GM23338 (cell line): Measurements from ENCODE around the gene KRT74. TPM values are rescaled to one million over a fixed set of nuclear protein-coding genes. Genes with fewer than 3 reads are reported as not detected.

Source experiments
- ATAC-seq: fragments of 200-7000 bp; cut with Tn5 transposase; 3 replicates; pipeline ENCODE4 v1.9.1; 2020
- DNase-seq: peaks from one replicate; pipeline ENCODE4 v3.0.0-alpha.2; 2015; ENCODE audit warnings: low spot score
- H2AFZ ChIP-seq: fragments of 200-600 bp; sonication (generic); 2 replicates; pipeline ENCODE4 v1.8.0; 2016; ENCODE audit warnings: antibody characterized with exemption, mild to moderate bottlenecking, moderate library complexity
- H3F3A ChIP-seq: fragments of 200-600 bp; sonication (generic); replicated peaks from 2 replicates; pipeline ENCODE4 v1.8.0; 2017; ENCODE audit warnings: antibody characterized with exemption, mixed run types, low read depth
- H3K27ac ChIP-seq: fragments of 200-600 bp; sonication (generic); 2 replicates; pipeline ENCODE4 v1.6.1; 2016; ENCODE audit warnings: low read depth
- H3K27me3 ChIP-seq: fragments of 200-600 bp; sonication (generic); 2 replicates; pipeline ENCODE4 v1.8.0; 2016; ENCODE audit warnings: mild to moderate bottlenecking, mixed run types, moderate library complexity; ENCODE audit not compliant: insufficient read depth
- H3K36me3 ChIP-seq: fragments of 200-600 bp; sonication (generic); 2 replicates; pipeline ENCODE4 v1.8.0; 2016; ENCODE audit warnings: mild to moderate bottlenecking; ENCODE audit not compliant: insufficient read depth
- H3K4me1 ChIP-seq: fragments of 200-600 bp; sonication (generic); 2 replicates; pipeline ENCODE4 v1.8.0; 2016; ENCODE audit warnings: mild to moderate bottlenecking, moderate library complexity; ENCODE audit not compliant: insufficient read depth
- H3K4me2 ChIP-seq: fragments of 200-600 bp; sonication (generic); 2 replicates; pipeline ENCODE4 v1.7.1; 2017; ENCODE audit warnings: mixed run types
- H3K4me3 ChIP-seq: fragments of 200-600 bp; sonication (generic); 2 replicates; pipeline ENCODE4 v1.6.1; 2016; ENCODE audit warnings: mixed run types
- H3K79me2 ChIP-seq: fragments of 200-600 bp; sonication (generic); replicated peaks from 2 replicates; pipeline ENCODE4 v1.8.0; 2017; ENCODE audit warnings: mild to moderate bottlenecking; ENCODE audit not compliant: insufficient read depth
- H3K9me2 ChIP-seq: fragments of 200-600 bp; sonication (generic); 2 replicates; pipeline ENCODE4 v1.8.0; 2017; ENCODE audit not compliant: insufficient read depth
- H4K20me1 ChIP-seq: fragments of 200-600 bp; sonication (generic); replicated peaks from 2 replicates; pipeline ENCODE4 v1.8.0; 2017; ENCODE audit warnings: mild to moderate bottlenecking; ENCODE audit not compliant: insufficient read depth
- H3K27ac Mint-ChIP-seq: 2 replicates; pipeline ENCODE4 v1.8.0; 2020; ENCODE audit warnings: inconsistent platforms, mild to moderate bottlenecking, moderate library complexity, mixed read lengths
- H3K27me3 Mint-ChIP-seq: 3 replicates; pipeline ENCODE4 v1.8.0; 2022; ENCODE audit warnings: low read depth, mild to moderate bottlenecking, moderate library complexity, mixed read lengths, inconsistent platforms; ENCODE audit not compliant: insufficient read depth, poor library complexity
- H3K36me3 Mint-ChIP-seq: 3 replicates; pipeline ENCODE4 v1.8.0; 2021; ENCODE audit warnings: low read depth, mild to moderate bottlenecking, inconsistent platforms, moderate library complexity, mixed read lengths
- H3K4me1 Mint-ChIP-seq: 3 replicates; pipeline ENCODE4 v1.8.0; 2020; ENCODE audit warnings: mild to moderate bottlenecking, inconsistent platforms, mixed read lengths
- H3K4me3 Mint-ChIP-seq: 3 replicates; pipeline ENCODE4 v1.8.0; 2021; ENCODE audit warnings: moderate library complexity, mild to moderate bottlenecking, inconsistent platforms, mixed read lengths
- H3K9me3 Mint-ChIP-seq: 3 replicates; pipeline ENCODE4 v1.8.0; 2020; ENCODE audit warnings: moderate library complexity, mild to moderate bottlenecking, inconsistent platforms, mixed read lengths
- CREB1 ChIP-seq: fragments of 250-450 bp; sonication (Bioruptor Pico); IDR thresholded peaks from 2 replicates; pipeline ENCODE4 v1.5.0; 2020; ENCODE audit warnings: low read depth, mild to moderate bottlenecking, moderate library complexity
- CTCF ChIP-seq, 2 experiments: fragments of 200-600 bp in 1 of 2; sonication (generic) in 1 of 2; conservative IDR thresholded peaks; 2 replicates each; pipeline versions ENCODE4 v1.5.1 to v1.6.1; 2016 to 2017; ENCODE audit warnings: antibody characterized with exemption in 2 of 2, low read depth in 2 of 2, mild to moderate bottlenecking in 2 of 2, moderate library complexity in 1 of 2
- EZH2 ChIP-seq: fragments of 200-600 bp; sonication (generic); IDR thresholded peaks from one replicate; pipeline ENCODE4 v1.8.0; 2017; ENCODE audit warnings: antibody characterized with exemption, mild to moderate bottlenecking, low read depth; ENCODE audit not compliant: unreplicated experiment
- EZH2phosphoT487 ChIP-seq: fragments of 200-600 bp; sonication (generic); IDR thresholded peaks from one replicate; pipeline ENCODE4 v1.8.1; 2018; ENCODE audit warnings: antibody characterized with exemption; ENCODE audit not compliant: unreplicated experiment
- NANOG ChIP-seq: IDR thresholded peaks from 2 replicates; pipeline ENCODE4 v1.6.1; 2016; ENCODE audit warnings: antibody characterized with exemption, borderline replicate concordance
- POLR2AphosphoS5 ChIP-seq: IDR thresholded peaks from 2 replicates; pipeline ENCODE4 v1.6.1; 2016; ENCODE audit warnings: antibody characterized with exemption, low read depth
- STAT1 ChIP-seq: IDR thresholded peaks from one replicate; pipeline ENCODE4 v1.6.1; 2016; ENCODE audit warnings: antibody characterized with exemption; ENCODE audit not compliant: unreplicated experiment
- ZNF331 ChIP-seq: fragments of 250-450 bp; sonication (Bioruptor Pico); IDR thresholded peaks from 2 replicates; pipeline ENCODE4 v1.5.0; 2020; ENCODE audit warnings: low read depth, mild to moderate bottlenecking, moderate library complexity
- polyA plus RNA-seq: library from polyadenylated mRNA; unstranded; fragments of >200 nt; fragmentation: Nextera tagmentation; extraction: Ambion mirVana; gene quantifications from 2 replicates; pipeline ENCODE4 v1.2.1, GENCODE V29; 2016
- total RNA-seq: library from RNA; depleted of rRNA; stranded (reverse); fragments of >200 nt; shearing (Covaris generic); gene quantifications from 2 replicates; pipeline ENCODE4 v1.2.3, GENCODE V29; 2014
- TF ChIP-seq, protein P1 (sequence below): fragments of 250-450 bp; sonication (Bioruptor Pico); IDR thresholded peaks from 2 replicates; pipeline ENCODE4 v1.5.0; 2020; ENCODE audit warnings: mild to moderate bottlenecking, moderate library complexity
- TF ChIP-seq, protein P2 (sequence below): IDR thresholded peaks from one replicate; pipeline ENCODE4 v1.6.1; 2018; ENCODE audit warnings: antibody characterized with exemption; ENCODE audit not compliant: unreplicated experiment

Gene KRT74
- total and polyA plus RNA-seq, 2 experiments from 2014 or later = not detected

DNA sequence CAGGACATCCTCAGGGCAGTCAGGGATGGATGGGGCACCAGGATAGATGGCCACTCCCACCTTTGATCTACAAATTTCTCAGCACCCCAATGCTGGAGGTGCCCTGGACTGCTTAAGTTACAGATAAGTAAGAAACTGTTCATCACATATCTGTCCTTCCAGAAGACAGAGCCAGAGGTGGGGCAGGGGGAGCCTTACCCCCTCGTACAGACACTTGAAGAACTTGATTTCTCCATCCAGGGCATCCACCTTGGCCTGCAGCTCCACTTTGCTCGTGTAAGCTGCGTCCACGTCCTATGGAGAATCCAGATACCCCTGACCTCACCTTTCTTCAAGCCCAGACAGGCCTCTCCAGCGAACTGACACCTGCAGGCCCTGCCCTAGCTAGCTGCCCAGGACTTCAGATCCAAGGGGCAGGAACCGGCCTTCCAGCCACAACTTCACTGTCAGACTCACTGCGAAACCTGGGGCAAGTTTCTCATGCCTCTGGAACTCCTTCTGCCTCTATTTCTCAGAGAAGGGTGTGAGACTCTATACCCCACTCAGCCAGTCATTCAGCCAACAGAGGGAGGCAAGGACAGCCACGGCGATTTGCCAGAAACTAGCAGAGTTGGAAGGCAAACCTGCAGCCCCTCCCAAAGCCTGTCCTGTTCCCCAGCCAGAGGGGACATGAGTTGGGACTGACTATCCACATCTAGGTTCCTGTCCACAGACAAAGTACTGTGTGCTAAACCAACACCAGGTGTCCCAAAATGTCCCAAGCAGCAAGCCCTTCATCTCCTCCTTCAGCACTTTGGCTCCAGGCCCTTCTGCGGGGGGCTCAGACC, 41.0 kb upstream of the KRT74 start (continued):
- TF ChIP-seq, protein P1, sequence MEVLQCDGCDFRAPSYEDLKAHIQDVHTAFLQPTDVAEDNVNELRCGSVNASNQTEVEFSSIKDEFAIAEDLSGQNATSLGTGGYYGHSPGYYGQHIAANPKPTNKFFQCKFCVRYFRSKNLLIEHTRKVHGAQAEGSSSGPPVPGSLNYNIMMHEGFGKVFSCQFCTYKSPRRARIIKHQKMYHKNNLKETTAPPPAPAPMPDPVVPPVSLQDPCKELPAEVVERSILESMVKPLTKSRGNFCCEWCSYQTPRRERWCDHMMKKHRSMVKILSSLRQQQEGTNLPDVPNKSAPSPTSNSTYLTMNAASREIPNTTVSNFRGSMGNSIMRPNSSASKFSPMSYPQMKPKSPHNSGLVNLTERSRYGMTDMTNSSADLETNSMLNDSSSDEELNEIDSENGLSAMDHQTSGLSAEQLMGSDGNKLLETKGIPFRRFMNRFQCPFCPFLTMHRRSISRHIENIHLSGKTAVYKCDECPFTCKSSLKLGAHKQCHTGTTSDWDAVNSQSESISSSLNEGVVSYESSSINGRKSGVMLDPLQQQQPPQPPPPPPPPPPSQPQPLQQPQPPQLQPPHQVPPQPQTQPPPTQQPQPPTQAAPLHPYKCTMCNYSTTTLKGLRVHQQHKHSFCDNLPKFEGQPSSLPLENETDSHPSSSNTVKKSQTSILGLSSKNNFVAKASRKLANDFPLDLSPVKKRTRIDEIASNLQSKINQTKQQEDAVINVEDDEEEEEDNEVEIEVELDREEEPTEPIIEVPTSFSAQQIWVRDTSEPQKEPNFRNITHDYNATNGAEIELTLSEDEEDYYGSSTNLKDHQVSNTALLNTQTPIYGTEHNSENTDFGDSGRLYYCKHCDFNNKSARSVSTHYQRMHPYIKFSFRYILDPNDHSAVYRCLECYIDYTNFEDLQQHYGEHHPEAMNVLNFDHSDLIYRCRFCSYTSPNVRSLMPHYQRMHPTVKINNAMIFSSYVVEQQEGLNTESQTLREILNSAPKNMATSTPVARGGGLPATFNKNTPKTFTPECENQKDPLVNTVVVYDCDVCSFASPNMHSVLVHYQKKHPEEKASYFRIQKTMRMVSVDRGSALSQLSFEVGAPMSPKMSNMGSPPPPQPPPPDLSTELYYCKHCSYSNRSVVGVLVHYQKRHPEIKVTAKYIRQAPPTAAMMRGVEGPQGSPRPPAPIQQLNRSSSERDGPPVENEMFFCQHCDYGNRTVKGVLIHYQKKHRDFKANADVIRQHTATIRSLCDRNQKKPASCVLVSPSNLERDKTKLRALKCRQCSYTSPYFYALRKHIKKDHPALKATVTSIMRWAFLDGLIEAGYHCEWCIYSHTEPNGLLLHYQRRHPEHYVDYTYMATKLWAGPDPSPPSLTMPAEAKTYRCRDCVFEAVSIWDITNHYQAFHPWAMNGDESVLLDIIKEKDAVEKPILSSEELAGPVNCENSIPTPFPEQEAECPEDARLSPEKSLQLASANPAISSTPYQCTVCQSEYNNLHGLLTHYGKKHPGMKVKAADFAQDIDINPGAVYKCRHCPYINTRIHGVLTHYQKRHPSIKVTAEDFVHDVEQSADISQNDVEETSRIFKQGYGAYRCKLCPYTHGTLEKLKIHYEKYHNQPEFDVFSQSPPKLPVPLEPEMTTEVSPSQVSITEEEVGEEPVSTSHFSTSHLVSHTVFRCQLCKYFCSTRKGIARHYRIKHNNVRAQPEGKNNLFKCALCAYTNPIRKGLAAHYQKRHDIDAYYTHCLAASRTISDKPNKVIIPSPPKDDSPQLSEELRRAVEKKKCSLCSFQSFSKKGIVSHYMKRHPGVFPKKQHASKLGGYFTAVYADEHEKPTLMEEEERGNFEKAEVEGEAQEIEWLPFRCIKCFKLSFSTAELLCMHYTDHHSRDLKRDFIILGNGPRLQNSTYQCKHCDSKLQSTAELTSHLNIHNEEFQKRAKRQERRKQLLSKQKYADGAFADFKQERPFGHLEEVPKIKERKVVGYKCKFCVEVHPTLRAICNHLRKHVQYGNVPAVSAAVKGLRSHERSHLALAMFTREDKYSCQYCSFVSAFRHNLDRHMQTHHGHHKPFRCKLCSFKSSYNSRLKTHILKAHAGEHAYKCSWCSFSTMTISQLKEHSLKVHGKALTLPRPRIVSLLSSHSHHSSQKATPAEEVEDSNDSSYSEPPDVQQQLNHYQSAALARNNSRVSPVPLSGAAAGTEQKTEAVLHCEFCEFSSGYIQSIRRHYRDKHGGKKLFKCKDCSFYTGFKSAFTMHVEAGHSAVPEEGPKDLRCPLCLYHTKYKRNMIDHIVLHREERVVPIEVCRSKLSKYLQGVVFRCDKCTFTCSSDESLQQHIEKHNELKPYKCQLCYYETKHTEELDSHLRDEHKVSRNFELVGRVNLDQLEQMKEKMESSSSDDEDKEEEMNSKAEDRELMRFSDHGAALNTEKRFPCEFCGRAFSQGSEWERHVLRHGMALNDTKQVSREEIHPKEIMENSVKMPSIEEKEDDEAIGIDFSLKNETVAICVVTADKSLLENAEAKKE (CRISPR knock-in tag) = no peak
- TF ChIP-seq CREB1 (CRISPR knock-in tag) (no peak), POLR2AphosphoS5 (no peak)

GRCh38 chr12:52613384-52614030, 39.9 kb upstream of the KRT74 start:
- no peak overlapping the region for H2AFZ ChIP-seq
- H3K27me3 Mint-ChIP-seq = peaks cover 2% of the 10 kb centered on the region
- TF ChIP-seq EZH2phosphoT487 (no peak), STAT1 (no peak), EZH2 (no peak), ZNF331 (CRISPR knock-in tag) (no peak), CREB1 (CRISPR knock-in tag) (no peak), NANOG (no peak), POLR2AphosphoS5 (no peak), CTCF (conservative IDR thresholded peaks at IDR 0.05; ENCODE audit: low read depth in 2 of 2) (no peak)
- TF ChIP-seq, protein P2, sequence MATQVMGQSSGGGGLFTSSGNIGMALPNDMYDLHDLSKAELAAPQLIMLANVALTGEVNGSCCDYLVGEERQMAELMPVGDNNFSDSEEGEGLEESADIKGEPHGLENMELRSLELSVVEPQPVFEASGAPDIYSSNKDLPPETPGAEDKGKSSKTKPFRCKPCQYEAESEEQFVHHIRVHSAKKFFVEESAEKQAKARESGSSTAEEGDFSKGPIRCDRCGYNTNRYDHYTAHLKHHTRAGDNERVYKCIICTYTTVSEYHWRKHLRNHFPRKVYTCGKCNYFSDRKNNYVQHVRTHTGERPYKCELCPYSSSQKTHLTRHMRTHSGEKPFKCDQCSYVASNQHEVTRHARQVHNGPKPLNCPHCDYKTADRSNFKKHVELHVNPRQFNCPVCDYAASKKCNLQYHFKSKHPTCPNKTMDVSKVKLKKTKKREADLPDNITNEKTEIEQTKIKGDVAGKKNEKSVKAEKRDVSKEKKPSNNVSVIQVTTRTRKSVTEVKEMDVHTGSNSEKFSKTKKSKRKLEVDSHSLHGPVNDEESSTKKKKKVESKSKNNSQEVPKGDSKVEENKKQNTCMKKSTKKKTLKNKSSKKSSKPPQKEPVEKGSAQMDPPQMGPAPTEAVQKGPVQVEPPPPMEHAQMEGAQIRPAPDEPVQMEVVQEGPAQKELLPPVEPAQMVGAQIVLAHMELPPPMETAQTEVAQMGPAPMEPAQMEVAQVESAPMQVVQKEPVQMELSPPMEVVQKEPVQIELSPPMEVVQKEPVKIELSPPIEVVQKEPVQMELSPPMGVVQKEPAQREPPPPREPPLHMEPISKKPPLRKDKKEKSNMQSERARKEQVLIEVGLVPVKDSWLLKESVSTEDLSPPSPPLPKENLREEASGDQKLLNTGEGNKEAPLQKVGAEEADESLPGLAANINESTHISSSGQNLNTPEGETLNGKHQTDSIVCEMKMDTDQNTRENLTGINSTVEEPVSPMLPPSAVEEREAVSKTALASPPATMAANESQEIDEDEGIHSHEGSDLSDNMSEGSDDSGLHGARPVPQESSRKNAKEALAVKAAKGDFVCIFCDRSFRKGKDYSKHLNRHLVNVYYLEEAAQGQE = no peak

More at GRCh38 chr12:52613384-52614030, 39.9 kb upstream of the KRT74 start:
- Histone ChIP-seq H3K79me2 (no peaks in the 10 kb centered on the region), H4K20me1 (no peaks in the 10 kb centered on the region), H3K9me2 (no peaks in the 10 kb centered on the region), H3K4me3 (no peak overlapping the region), H3K36me3 (no peaks in the 10 kb centered on the region), H3K4me2 (no peak overlapping the region), H3K27me3 (no peaks in the 10 kb centered on the region), H3F3A (no peaks in the 10 kb centered on the region), H3K4me1 (no peaks in the 10 kb centered on the region), H3K27ac (no peak overlapping the region)
- no peaks in the 10 kb centered on the region for H3K4me1 Mint-ChIP-seq
- no peak for DNase-seq
- H3K36me3 Mint-ChIP-seq = no peaks in the 10 kb centered on the region
- H3K9me3 Mint-ChIP-seq = no peaks in the 10 kb centered on the region
- no peak overlapping the region for H3K27ac Mint-ChIP-seq
- H3K4me3 Mint-ChIP-seq = no peak overlapping the region
- no peak for ATAC-seq
